Stimulated activated CD8-positive, alpha-beta memory T cell treated with anti-CD3 and anti-CD28 coated beads, Interleukin-7, amount 100 ng/mL, for 48 hours (primary cell): ENCODE data around the gene PMM2.
"Not testable (repeated sequence)": the region's sequence is repeated elsewhere in the genome, so short reads cannot be mapped to it uniquely, and the experiment has no call there.

Source experiments
- DNase-seq, 2 donors: peaks; one replicate each; pipeline ENCODE4 v3.0.0-alpha.2; 2020; ENCODE audit warnings: low read depth in 1 of 2; ENCODE audit errors: extremely low read depth in 1 of 2

Gene PMM2

GRCh38 chr16:8816967-8817655 lies 19.5 kb downstream of the PMM2 start:
- DNase-seq, result no peak

- DNase-seq, result no peak
Measured at GRCh38 chr16:8818504-8819270, 21.0 kb downstream of the PMM2 start.

- DNase-seq, result no peak
Measured at GRCh38 chr16:8819411-8820034, 21.9 kb downstream of the PMM2 start.

GRCh38 chr16:8822403-8822802 lies 24.8 kb downstream of the PMM2 start:
- DNase-seq, result no peak

- no peak for DNase-seq
Measured at GRCh38 chr16:8826278-8826879, 28.7 kb downstream of the PMM2 start.

GRCh38 chr16:8828541-8829165 lies 31.0 kb downstream of the PMM2 start:
- no peak for DNase-seq

GRCh38 chr16:8831450-8831849 lies 33.8 kb downstream of the PMM2 start:
- no peak for DNase-seq

GRCh38 chr16:8831871-8832716 lies 34.5 kb downstream of the PMM2 start:
- no peak for DNase-seq

- no peak for DNase-seq
Measured at GRCh38 chr16:8832717-8833105, 35.1 kb downstream of the PMM2 start.

GRCh38 chr16:8836797-8837196 lies 39.2 kb downstream of the PMM2 start:
- DNase-seq, result not testable (repeated sequence)

- not testable (repeated sequence) for DNase-seq
Measured at GRCh38 chr16:8837594-8837993, 40.0 kb downstream of the PMM2 start.

GRCh38 chr16:8842016-8842415 lies 44.4 kb downstream of the PMM2 start:
- DNase-seq, result not testable (repeated sequence)

- not testable (repeated sequence) for DNase-seq
Measured at GRCh38 chr16:8843296-8843695, 45.7 kb downstream of the PMM2 start.

GRCh38 chr16:8845699-8846298 lies 48.2 kb downstream of the PMM2 start:
- DNase-seq, result no peak

GRCh38 chr16:8846401-8846932 lies 48.8 kb downstream of the PMM2 start:
- DNase-seq, result no peak

- no peak for DNase-seq
Measured at GRCh38 chr16:8847145-8847544, 49.5 kb downstream of the PMM2 start.

GRCh38 chr16:8847623-8848022 lies 50.0 kb downstream of the PMM2 start:
- DNase-seq, result no peak

GRCh38 chr16:8848231-8848938 lies 50.7 kb downstream of the PMM2 start:
- DNase-seq, result no peak

- DNase-seq, result no peak
Measured at GRCh38 chr16:8848939-8849391, 51.3 kb downstream of the PMM2 start.
